PC-3 (cell line): ENCODE data around the gene AKT1. TPM values are rescaled to one million over a fixed set of nuclear protein-coding genes. Genes with fewer than 3 reads are reported as not detected.
A peak's percentile ranks its signal among the peaks of the same experiment; 100 is the strongest.

Experiments
- ATAC-seq: fragments of 200-7000 bp; cut with Tn5 transposase; 2 replicates; pipeline ENCODE4 v1.9.1; 2020; ENCODE audit warnings: mild to moderate bottlenecking, moderate library complexity
- BruUV-seq: library from RNA; stranded (reverse); fragments of 400-500 nt; replicated peaks from 2 replicates; lab custom pipeline; 2021; lab: Mats Ljungman, UMichigan
- CTCF ChIA-PET: fragments of 300-600 bp; sonication (Branson Sonifier 250); formaldehyde crosslinking; loops from one replicate; lab custom pipeline; 2022; ENCODE audit warnings: antibody characterized with exemption; lab: Charles Lee
- POLR2A ChIA-PET: fragments of 300-600 bp; sonication (Branson Sonifier 250); formaldehyde crosslinking; loops from one replicate; lab custom pipeline; 2022; ENCODE audit warnings: antibody characterized with exemption; ENCODE audit not compliant: unreplicated experiment; lab: Charles Lee
- DNase-seq: peaks from one replicate; pipeline ENCODE4 v3.0.0-alpha.2; 2015
- H2AFZ ChIP-seq: fragments of 300-600 bp; sonication (generic); 2 replicates; pipeline ENCODE4 v1.6.0; 2016; ENCODE audit warnings: antibody characterized with exemption, low read length
- H3F3A ChIP-seq: fragments of 300-600 bp; sonication (generic); one replicate; pipeline ENCODE4 v1.6.0; 2017; ENCODE audit warnings: antibody characterized with exemption, low read length, control low read depth, mild to moderate bottlenecking; ENCODE audit not compliant: unreplicated experiment
- H3K27ac ChIP-seq: fragments of 300-600 bp; sonication (generic); 2 replicates; pipeline ENCODE4 v1.5.1; 2016; ENCODE audit warnings: mild to moderate bottlenecking, low read length
- H3K27me3 ChIP-seq: fragments of 300-600 bp; sonication (generic); 2 replicates; pipeline ENCODE4 v1.6.1; 2016; ENCODE audit warnings: low read length, mixed read lengths
- H3K36me3 ChIP-seq: fragments of 300-600 bp; sonication (generic); 2 replicates; pipeline ENCODE4 v1.6.1; 2016; ENCODE audit warnings: low read depth, mixed run types, low read length, mixed read lengths
- H3K4me1 ChIP-seq: fragments of 300-600 bp; sonication (generic); 2 replicates; pipeline ENCODE4 v1.5.1; 2016; ENCODE audit warnings: low read length; ENCODE audit not compliant: insufficient read depth
- H3K4me2 ChIP-seq: fragments of 300-600 bp; sonication (generic); 2 replicates; pipeline ENCODE4 v1.6.0; 2016; ENCODE audit warnings: low read length
- H3K4me3 ChIP-seq: fragments of 300-600 bp; sonication (generic); 2 replicates; pipeline ENCODE4 v1.5.1; 2016; ENCODE audit warnings: mild to moderate bottlenecking, low read length, mixed read lengths
- H3K79me2 ChIP-seq: fragments of 300-600 bp; sonication (generic); 2 replicates; pipeline ENCODE4 v1.6.1; 2017; ENCODE audit warnings: low read length, mixed read lengths
- H3K9ac ChIP-seq: fragments of 300-600 bp; sonication (generic); 2 replicates; pipeline ENCODE4 v1.6.0; 2016; ENCODE audit warnings: mild to moderate bottlenecking, low read length
- H3K9me2 ChIP-seq: fragments of 300-600 bp; sonication (generic); replicated peaks from 2 replicates; pipeline ENCODE4 v1.6.1; 2016; ENCODE audit warnings: mixed run types, low read length, mixed read lengths
- H3K9me3 ChIP-seq: fragments of 300-600 bp; sonication (generic); 2 replicates; pipeline ENCODE4 v1.6.1; 2016; ENCODE audit warnings: low read length, mixed read lengths
- H4K20me1 ChIP-seq: fragments of 300-600 bp; sonication (generic); 2 replicates; pipeline ENCODE4 v1.6.1; 2016; ENCODE audit warnings: low read length, mixed read lengths
- EZH2 ChIP-seq: fragments of 300-600 bp; sonication (generic); IDR thresholded peaks from one replicate; pipeline ENCODE4 v1.6.1; 2017; ENCODE audit warnings: antibody characterized with exemption, mild to moderate bottlenecking, low read length; ENCODE audit not compliant: unreplicated experiment
- EZH2phosphoT487 ChIP-seq: fragments of 300-600 bp; sonication (generic); IDR thresholded peaks from 2 replicates; pipeline ENCODE4 v1.6.1; 2018; ENCODE audit warnings: mild to moderate bottlenecking, antibody characterized with exemption, low read length, borderline replicate concordance
- intact Hi-C: fragments of 100-400 bp; cut with micrococcal nuclease; formaldehyde crosslinking; loops from 2 replicates; pipeline ENCODE4 v1.9.0; 2023
- total RNA-seq: library from RNA; depleted of rRNA; stranded (reverse); fragments of >200 nt; gene quantifications from 2 replicates; pipeline ENCODE4 v1.2.3, GENCODE V29; 2014
- TF ChIP-seq, protein P1 (sequence below): fragments of 300-600 bp; sonication (generic); conservative IDR thresholded peaks from 2 replicates; pipeline ENCODE4 v1.5.1; 2017; ENCODE audit warnings: antibody characterized with exemption, low read depth, mild to moderate bottlenecking, low read length

The AKT1 gene
- total RNA-seq, 1 experiment from 2014 or later = 196 TPM

DNA sequence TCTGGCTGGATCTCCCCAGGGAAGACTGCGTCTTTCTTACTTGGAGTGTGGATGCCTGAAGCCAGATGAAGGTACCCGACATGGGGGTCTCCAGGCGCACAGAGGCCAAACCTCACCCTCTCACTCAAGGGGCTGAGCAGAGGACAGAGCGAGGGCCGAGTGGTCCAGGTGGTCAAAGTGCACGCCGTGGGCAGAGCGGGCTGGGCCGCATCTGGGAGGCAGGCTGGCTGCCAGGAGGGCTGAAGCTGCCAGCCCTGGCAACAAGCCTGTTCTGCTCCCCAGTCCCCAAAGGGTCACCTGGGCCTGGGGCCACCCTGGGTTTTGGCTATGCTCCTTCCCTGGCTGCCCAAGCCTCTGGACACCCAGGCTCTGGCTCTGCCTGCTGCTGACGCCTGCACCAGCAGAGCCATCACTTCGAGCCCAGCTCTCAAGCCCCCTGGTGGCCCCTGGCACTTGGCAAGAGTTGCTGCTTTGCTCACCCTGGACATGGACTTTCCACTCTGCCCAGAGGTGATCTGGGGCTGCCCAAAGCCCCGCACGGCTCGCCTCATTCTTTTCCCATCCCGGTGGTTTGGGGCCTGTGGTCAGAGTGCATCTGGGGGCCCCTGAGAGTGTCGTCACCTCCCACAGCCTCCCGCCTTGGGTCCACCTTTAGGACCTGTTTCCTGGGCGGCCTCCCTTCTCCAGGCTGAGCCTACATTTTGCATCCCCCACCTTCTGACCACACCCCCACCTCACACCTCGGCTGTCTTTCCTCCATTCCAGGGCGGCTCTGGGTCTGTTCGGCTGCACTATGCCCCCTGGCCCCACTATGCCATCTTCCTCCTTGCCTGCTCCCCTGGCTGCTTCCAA, 68.7 kb downstream of the AKT1 start:
- Histone ChIP-seq H2AFZ (no peak overlapping the region), H3K9ac (no peak overlapping the region), H3K27me3 (no peaks in the 10 kb centered on the region), H3K27ac (no peak overlapping the region), H3K9me3 (no peaks in the 10 kb centered on the region), H3K4me3 (no peak overlapping the region), H3K9me2 (no peaks in the 10 kb centered on the region), H3K79me2 (no peaks in the 10 kb centered on the region), H4K20me1 (no peaks in the 10 kb centered on the region), H3F3A (no peaks in the 10 kb centered on the region), H3K36me3 (no peaks in the 10 kb centered on the region), H3K4me2 (no peak overlapping the region), H3K4me1 (peaks cover 7% of the 10 kb centered on the region)
- DNase-seq (no peak), ATAC-seq (no peak)
- ChIA-PET POLR2A (no interaction called here), CTCF (no interaction called here)
- BruUV-seq = no TSS peak
- TF ChIP-seq EZH2 = no peak
- TF ChIP-seq, protein P1, sequence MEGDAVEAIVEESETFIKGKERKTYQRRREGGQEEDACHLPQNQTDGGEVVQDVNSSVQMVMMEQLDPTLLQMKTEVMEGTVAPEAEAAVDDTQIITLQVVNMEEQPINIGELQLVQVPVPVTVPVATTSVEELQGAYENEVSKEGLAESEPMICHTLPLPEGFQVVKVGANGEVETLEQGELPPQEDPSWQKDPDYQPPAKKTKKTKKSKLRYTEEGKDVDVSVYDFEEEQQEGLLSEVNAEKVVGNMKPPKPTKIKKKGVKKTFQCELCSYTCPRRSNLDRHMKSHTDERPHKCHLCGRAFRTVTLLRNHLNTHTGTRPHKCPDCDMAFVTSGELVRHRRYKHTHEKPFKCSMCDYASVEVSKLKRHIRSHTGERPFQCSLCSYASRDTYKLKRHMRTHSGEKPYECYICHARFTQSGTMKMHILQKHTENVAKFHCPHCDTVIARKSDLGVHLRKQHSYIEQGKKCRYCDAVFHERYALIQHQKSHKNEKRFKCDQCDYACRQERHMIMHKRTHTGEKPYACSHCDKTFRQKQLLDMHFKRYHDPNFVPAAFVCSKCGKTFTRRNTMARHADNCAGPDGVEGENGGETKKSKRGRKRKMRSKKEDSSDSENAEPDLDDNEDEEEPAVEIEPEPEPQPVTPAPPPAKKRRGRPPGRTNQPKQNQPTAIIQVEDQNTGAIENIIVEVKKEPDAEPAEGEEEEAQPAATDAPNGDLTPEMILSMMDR = peak; percentile 24; the same call in 1 of the 2 replicates
- intact Hi-C loops = no loop called here

DNA sequence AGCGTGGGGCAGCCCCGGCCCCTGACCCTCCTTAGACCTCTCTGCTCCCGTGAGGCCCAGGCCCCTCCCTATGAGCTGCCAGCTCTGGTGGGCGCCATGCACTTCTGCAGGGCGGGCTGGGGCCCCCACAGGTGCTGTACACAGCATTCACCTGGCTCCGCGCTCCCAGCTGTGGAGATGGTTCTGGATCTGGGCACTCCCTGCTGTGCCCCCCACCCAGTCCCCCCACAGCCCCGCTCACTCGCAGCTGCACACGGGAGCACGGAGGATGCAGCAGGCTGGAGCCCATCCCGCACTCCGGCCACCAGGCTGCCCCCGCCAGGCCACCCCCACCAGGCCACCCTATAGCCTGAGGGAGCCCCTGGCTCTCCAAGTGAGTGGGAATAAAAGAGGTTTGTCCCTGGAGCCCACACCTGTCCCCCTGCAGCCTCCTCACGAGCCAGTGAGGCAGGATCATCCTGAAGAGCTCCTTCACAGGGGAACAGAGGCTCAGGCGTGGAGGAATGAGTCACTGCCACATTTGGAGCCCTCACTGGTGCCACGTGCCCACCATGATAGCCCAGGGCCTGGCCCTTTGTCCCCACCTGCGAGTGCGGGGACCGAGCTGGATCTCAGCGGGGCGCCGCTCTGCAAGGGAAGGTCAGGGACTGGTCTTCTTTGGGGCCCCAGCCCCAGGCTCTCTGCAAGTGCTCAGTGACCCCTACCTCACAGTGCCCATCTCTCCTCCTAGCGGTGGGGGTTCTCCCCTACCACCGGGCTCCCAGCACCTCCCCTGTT, 69.6 kb downstream of the AKT1 start:
- no peak overlapping the region for H2AFZ ChIP-seq
- no peaks in the 10 kb centered on the region for H3F3A ChIP-seq
- DNase-seq = no peak
- H3K4me3 ChIP-seq = no peak overlapping the region
- H4K20me1 ChIP-seq = no peaks in the 10 kb centered on the region
- no peaks in the 10 kb centered on the region for H3K79me2 ChIP-seq
- no peaks in the 10 kb centered on the region for H3K27me3 ChIP-seq
- H3K27ac ChIP-seq = no peak overlapping the region
- ChIA-PET POLR2A (no interaction called here), CTCF (no interaction called here)
- no peak for ATAC-seq
- H3K9ac ChIP-seq = no peak overlapping the region
- TF ChIP-seq EZH2 = no peak
- TF ChIP-seq EZH2phosphoT487 = no peak
- TF ChIP-seq, protein P1 = no peak
- BruUV-seq = no TSS peak
- no peaks in the 10 kb centered on the region for H3K9me3 ChIP-seq
- no peaks in the 10 kb centered on the region for H3K9me2 ChIP-seq
- H3K4me2 ChIP-seq = no peak overlapping the region
- H3K4me1 ChIP-seq = peaks cover 7% of the 10 kb centered on the region
- intact Hi-C loops = loop anchor here (2.0 kb wide), 1 partner anchor 21 kb away; no protein-coding TSS in a partner anchor
- H3K36me3 ChIP-seq = no peaks in the 10 kb centered on the region
